BLaER1 treated with 17β-estradiol and CSF1 and Interleukin-3, amounts not matched to agents 10 nM and 100 nM (cell line): ENCODE results near the gene ARRDC2.

ENCODE experiments used
- H3K27ac ChIP-seq, 11 experiments: shearing (Covaris generic); formaldehyde crosslinking; 2 replicates each; pipeline ENCODE4 v1.8.1; 2022
- H3K27me3 ChIP-seq, 11 experiments: shearing (Covaris generic); formaldehyde crosslinking; 2 replicates each; pipeline ENCODE4 v1.8.1; 2022
- H3K36me3 ChIP-seq, 11 experiments: shearing (Covaris generic); formaldehyde crosslinking; 2 replicates each; pipeline ENCODE4 v1.8.1; 2022
- H3K4me1 ChIP-seq, 10 experiments: shearing (Covaris generic); formaldehyde crosslinking; 2 replicates each; pipeline ENCODE4 v1.8.1; 2022
- H3K4me2 ChIP-seq, 11 experiments: shearing (Covaris generic); formaldehyde crosslinking; 2 replicates each; pipeline ENCODE4 v1.8.1; 2022
- H3K4me3 ChIP-seq, 10 experiments: shearing (Covaris generic); formaldehyde crosslinking; 2 replicates each; pipeline ENCODE4 v1.8.1; 2022
- H3K9ac ChIP-seq, 11 experiments: shearing (Covaris generic); formaldehyde crosslinking; 2 replicates each; pipeline ENCODE4 v1.8.1; 2022
- H3K9me3 ChIP-seq, 11 experiments: shearing (Covaris generic); formaldehyde crosslinking; replicated peaks in 1 of 11; 2 replicates each; pipeline ENCODE4 v1.8.1; 2022
- H4K20me1 ChIP-seq, 11 experiments: shearing (Covaris generic); formaldehyde crosslinking; 2 replicates each; pipeline ENCODE4 v1.8.1; 2022
- Cebpa-rat ChIP-seq, 11 experiments: shearing (Covaris generic); IDR thresholded peaks; 2 replicates each; pipeline ENCODE4 v1.8.1; 2022

The ARRDC2 gene

GRCh38 chr19:18043676-18044075, 35.7 kb downstream of the ARRDC2 start:
- Histone ChIP-seq H3K36me3 (no peaks in the 10 kb centered on the region), H3K9ac (peak overlapping the region in 7 of 11 experiments; percentile 68 to 80 (median 75); a peak in 9 of 22 replicates), H3K9me3 (peaks cover 3 to 14% (median 8%) of the 10 kb centered on the region in 11 experiments; a peak in 14 of 22 replicates), H3K4me1 (peaks cover 38 to 61% (median 49%) of the 10 kb centered on the region in 10 experiments), H3K4me3 (no peak overlapping the region), H3K27ac (peak overlapping the region in 8 of 11 experiments; percentile 74 to 88 (median 83); a peak in 16 of 22 replicates), H3K27me3 (no peaks in the 10 kb centered on the region), H4K20me1 (no peaks in the 10 kb centered on the region), H3K4me2 (peak overlapping the region; percentile 79 to 94 (median 88); a peak in 21 of 22 replicates)
- no peak for TF ChIP-seq Cebpa-rat (IDR thresholded peaks at IDR 0.05)

DNA sequence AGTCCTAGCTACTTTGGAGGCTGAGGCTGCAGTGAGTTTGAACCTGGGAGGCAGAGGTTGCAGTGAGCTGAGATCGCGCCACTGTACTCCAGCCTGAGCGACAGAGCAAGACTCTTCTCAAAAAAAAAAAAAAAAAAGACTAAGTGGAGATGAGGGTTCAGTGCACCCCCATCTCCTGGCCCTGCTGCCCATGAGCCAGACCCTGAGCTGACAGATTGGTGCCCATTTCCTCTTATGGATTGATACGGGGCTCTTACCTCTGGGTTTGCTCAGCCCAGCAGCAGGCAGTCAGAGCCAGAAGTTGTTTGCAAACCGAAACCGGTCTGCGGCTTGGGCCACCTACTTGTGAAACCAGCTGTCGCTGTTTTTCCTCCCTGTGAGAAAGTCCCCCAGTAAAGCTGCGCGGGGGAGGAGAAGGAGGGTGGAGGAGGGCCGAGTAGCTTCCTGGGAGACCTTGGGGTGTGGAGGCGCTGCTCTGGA, 36.9 kb downstream of the ARRDC2 start:
- peak overlapping the region; percentile 47 to 80 (median 70); a peak in 21 of 22 replicates for H3K9ac ChIP-seq
- peak overlapping the region; percentile 26 to 53 (median 45); a peak in 19 of 20 replicates for H3K4me3 ChIP-seq
- peak overlapping the region; percentile 45 to 88 (median 80); a peak in 21 of 22 replicates for H3K27ac ChIP-seq
- no peaks in the 10 kb centered on the region for H3K27me3 ChIP-seq
- H4K20me1 ChIP-seq: no peaks in the 10 kb centered on the region
- peak in 5 of 11 experiments; percentile 19 to 61 (median 55); a peak in 5 of 22 replicates for TF ChIP-seq Cebpa-rat (IDR thresholded peaks at IDR 0.05)
- peaks cover 3 to 14% (median 8%) of the 10 kb centered on the region in 11 experiments; a peak in 14 of 22 replicates for H3K9me3 ChIP-seq
- peaks cover 26 to 54% (median 45%) of the 10 kb centered on the region in 10 experiments for H3K4me1 ChIP-seq
- no peaks in the 10 kb centered on the region for H3K36me3 ChIP-seq
- peak overlapping the region; percentile 79 to 94 (median 88) for H3K4me2 ChIP-seq

DNA sequence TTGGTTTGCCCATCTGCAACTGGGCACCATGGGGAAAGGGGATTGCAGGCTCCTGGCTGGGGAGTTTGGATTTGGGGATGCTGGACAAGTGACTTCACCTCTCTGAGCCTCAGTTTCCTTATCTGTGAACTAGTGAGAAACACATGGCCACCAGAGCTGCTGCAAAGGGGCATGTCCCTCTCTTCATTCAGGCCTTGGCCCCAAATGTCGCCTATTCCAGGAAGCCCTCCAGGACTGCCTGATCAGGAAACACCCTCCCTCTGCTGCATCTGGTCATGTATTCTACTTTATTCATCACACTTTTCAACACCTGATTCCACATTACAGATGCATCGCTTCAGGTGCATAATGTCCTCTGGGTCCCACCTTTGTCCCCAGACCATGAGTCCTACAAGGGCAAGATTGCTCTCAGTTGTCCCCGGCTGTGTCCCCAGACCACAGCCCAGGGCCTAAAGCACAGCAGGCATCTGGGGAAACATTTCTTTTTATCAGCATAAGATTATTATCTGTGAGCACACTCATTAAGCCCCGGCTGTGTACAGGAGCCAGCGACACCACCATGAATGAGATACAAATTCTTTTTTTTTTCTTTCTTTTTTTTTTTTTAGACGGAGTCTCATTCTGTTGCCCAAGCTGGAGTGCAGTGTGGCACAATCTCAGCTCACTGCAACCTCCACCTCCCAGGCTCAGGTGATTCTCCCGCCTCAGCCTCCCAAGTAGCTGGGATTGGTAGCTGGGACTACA, 37.5 kb downstream of the ARRDC2 start:
- Histone ChIP-seq H3K4me2 (peak overlapping the region; percentile 79 to 94 (median 88)), H3K4me3 (peak overlapping the region in 9 of 10 experiments; percentile 37 to 53 (median 45); a peak in 15 of 20 replicates), H3K4me1 (peaks cover 24 to 54% (median 47%) of the 10 kb centered on the region in 10 experiments), H3K27ac (peak overlapping the region; percentile 45 to 88 (median 80); a peak in 21 of 22 replicates), H4K20me1 (no peaks in the 10 kb centered on the region), H3K27me3 (no peaks in the 10 kb centered on the region), H3K36me3 (no peaks in the 10 kb centered on the region), H3K9ac (peak overlapping the region; percentile 47 to 80 (median 70); a peak in 20 of 22 replicates), H3K9me3 (peaks cover 3 to 10% (median 7%) of the 10 kb centered on the region in 11 experiments; a peak in 14 of 22 replicates)
- TF ChIP-seq Cebpa-rat (IDR thresholded peaks at IDR 0.05): no peak

GRCh38 chr19:18046059-18046718, 38.2 kb downstream of the ARRDC2 start:
- H3K27ac ChIP-seq: peak overlapping the region in 9 of 11 experiments; percentile 65 to 88 (median 82); a peak in 19 of 22 replicates
- H3K9me3 ChIP-seq: peaks cover 0 to 3% (median under 1%) of the 10 kb centered on the region in 11 experiments; a peak in 6 of 22 replicates
- H3K27me3 ChIP-seq: no peaks in the 10 kb centered on the region
- H3K4me2 ChIP-seq: peak overlapping the region; percentile 79 to 94 (median 88)
- peaks cover 31 to 61% (median 55%) of the 10 kb centered on the region in 10 experiments for H3K4me1 ChIP-seq
- peak overlapping the region in 8 of 11 experiments; percentile 20 to 80 (median 72); a peak in 12 of 22 replicates for H3K9ac ChIP-seq
- H3K4me3 ChIP-seq: no peak overlapping the region
- H4K20me1 ChIP-seq: no peaks in the 10 kb centered on the region
- no peaks in the 10 kb centered on the region for H3K36me3 ChIP-seq
- no peak for TF ChIP-seq Cebpa-rat (IDR thresholded peaks at IDR 0.05)

DNA sequence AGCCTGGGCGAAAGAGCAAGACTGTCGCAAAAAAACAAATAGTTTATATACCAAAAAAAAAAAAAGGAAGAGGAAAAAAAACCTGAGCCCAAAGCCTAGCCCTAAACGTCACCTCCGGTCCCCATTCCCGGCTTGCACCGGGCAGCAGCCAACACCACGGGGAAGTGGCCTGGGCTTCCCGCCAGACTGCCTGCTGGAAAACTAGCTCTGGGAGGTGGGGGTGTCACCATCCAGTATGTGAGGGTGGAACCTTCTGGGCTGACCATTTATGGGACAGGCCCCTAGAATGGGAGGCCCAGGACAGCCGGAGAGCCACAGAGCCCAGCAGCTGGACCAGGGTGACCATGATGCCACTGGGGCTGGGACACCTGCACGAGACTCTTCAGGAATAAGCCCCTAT, 41.4 kb downstream of the ARRDC2 start:
- Histone ChIP-seq H3K27ac (peak overlapping the region in 1 of 11 experiments; percentile 4; a peak in 1 of 22 replicates), H3K4me3 (no peak overlapping the region), H3K27me3 (no peaks in the 10 kb centered on the region), H3K36me3 (no peaks in the 10 kb centered on the region), H3K4me2 (no peak overlapping the region), H4K20me1 (no peaks in the 10 kb centered on the region), H3K4me1 (peaks cover 27 to 52% (median 42%) of the 10 kb centered on the region in 10 experiments), H3K9ac (no peak overlapping the region), H3K9me3 (no peaks in the 10 kb centered on the region)
- no peak for TF ChIP-seq Cebpa-rat (IDR thresholded peaks at IDR 0.05)

DNA sequence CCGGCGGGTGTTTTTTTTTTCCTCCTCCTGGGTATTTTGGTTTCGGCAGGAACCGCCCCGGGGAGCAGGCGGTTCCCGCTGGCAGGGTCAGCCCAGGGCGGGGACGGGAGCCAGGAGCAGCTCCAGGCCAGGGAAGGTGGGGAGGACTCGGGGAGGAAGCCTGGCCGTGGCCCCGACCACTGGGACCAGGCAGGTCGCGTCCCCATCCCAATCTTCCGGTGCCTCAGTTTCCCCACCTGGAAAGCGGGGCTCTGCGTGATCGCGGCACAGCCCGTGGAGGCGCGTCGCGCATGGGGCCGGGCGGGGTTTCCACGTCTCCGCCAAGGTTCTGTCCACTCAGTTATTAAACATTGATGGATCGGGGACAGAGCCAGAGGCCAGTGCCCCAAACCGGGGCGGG, 43.9 kb downstream of the ARRDC2 start:
- Histone ChIP-seq H4K20me1 (no peaks in the 10 kb centered on the region), H3K27ac (no peak overlapping the region), H3K4me3 (no peak overlapping the region), H3K27me3 (no peaks in the 10 kb centered on the region), H3K4me1 (peaks cover 11 to 28% (median 17%) of the 10 kb centered on the region in 10 experiments), H3K9ac (no peak overlapping the region), H3K4me2 (peak overlapping the region in 4 of 11 experiments; percentile 44 to 58 (median 49); a peak in 2 of 22 replicates), H3K36me3 (no peaks in the 10 kb centered on the region), H3K9me3 (no peaks in the 10 kb centered on the region)
- no peak for TF ChIP-seq Cebpa-rat (IDR thresholded peaks at IDR 0.05)

DNA sequence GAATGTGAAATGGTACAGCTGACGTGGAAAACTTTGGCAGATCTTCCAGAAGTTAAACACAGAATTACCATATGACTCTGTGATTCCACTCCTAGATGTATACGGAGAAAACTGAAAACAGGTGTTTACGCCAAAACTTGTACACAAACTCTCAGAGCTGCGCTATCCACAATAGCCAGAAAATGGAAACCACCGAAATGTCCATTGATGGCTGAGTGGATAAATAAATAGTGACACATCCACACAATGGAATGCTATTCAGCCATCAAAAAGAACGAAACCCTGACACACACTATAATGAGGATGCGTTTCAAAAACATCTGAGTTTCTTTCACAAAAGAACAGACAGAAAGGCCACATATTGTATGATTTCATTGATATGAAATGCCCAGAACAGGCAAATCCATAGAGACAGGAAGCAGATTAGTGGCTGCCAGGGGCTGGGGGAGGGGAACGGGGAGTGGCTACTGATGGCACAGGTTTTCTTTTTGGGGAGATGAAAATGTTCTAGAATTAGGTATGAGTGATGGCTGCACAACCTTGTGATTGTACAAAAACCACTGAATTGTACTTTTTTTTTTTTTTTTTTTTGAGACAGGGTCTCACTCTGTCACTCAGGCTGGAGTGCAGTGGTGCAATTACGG, 45.7 kb downstream of the ARRDC2 start:
- no peak for TF ChIP-seq Cebpa-rat (IDR thresholded peaks at IDR 0.05)
- no peak overlapping the region for H3K27ac ChIP-seq
- H3K9ac ChIP-seq: no peak overlapping the region
- H3K4me3 ChIP-seq: no peak overlapping the region
- H3K4me2 ChIP-seq: no peak overlapping the region
- H3K36me3 ChIP-seq: no peaks in the 10 kb centered on the region
- no peaks in the 10 kb centered on the region for H3K9me3 ChIP-seq
- H3K4me1 ChIP-seq: peaks cover 25 to 38% (median 27%) of the 10 kb centered on the region in 10 experiments
- H3K27me3 ChIP-seq: no peaks in the 10 kb centered on the region
- no peaks in the 10 kb centered on the region for H4K20me1 ChIP-seq

DNA sequence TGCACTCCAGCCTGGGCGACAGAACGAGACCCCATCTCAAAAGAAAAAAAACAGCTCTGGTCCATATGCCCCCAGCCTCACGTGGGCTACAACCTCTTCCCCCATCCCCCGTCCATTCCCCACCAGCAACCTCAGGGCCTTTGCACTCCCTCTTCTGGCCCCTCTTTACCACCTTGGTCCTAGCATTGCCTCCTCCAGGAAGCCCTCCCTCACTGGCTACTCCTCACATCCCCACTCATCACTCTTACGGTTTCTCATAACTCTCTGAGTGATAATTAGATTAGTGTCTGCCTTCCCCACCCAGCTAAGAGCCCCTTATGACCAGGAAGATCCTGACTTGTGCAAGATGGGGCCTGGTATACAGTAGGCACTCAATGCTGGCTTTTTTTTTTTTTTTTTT, 48.0 kb downstream of the ARRDC2 start:
- peaks cover 20 to 27% (median 25%) of the 10 kb centered on the region in 10 experiments for H3K4me1 ChIP-seq
- H3K4me2 ChIP-seq: no peak overlapping the region
- H3K27ac ChIP-seq: no peak overlapping the region
- H4K20me1 ChIP-seq: no peaks in the 10 kb centered on the region
- no peak overlapping the region for H3K9ac ChIP-seq
- H3K4me3 ChIP-seq: no peak overlapping the region
- H3K36me3 ChIP-seq: no peaks in the 10 kb centered on the region
- no peaks in the 10 kb centered on the region for H3K9me3 ChIP-seq
- no peaks in the 10 kb centered on the region for H3K27me3 ChIP-seq
- TF ChIP-seq Cebpa-rat (IDR thresholded peaks at IDR 0.05): no peak
